HG02885 (cell line): ENCODE data around the gene FGGY.
"Not testable (repeated sequence)": the region's sequence is repeated elsewhere in the genome, so short reads cannot be mapped to it uniquely, and the experiment has no call there.

ENCODE experiments used
- ATAC-seq: cut with Tn5 transposase; IDR thresholded peaks from one replicate; pipeline ENCODE4 v1.9.1; 2021; ENCODE audit warnings: mild to moderate bottlenecking; ENCODE audit not compliant: unreplicated experiment, poor library complexity

Gene FGGY

DNA sequence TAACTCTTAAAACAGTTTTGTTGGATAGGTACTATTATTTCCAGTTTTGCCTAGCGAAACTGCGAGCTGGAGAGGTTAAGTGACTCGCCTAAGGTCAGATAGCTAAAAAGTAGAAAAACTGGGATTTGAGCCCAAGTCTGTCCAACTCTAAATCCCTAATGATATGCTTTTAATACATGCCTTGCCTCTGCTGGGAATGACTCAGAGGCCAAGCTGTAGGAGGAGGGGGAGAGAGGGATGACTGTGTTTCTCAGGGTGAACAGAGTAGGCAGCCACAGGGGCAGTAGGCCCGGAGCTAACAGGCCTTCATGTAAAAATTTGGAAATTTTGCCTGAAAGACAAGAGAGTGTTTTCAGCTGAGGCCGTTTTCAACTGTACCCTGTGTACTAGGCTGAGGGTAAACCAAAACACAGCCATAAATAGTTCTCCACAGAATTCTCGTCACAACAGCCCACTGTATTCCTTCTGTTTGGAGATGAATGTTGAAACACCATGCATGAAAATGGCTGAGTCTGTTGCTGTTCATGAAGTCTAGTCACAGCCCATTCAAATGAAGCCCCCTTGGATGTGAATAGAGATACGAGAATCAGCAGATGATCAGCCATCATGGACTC, 410.4 kb downstream of the FGGY start:
- ATAC-seq, result no peak

DNA sequence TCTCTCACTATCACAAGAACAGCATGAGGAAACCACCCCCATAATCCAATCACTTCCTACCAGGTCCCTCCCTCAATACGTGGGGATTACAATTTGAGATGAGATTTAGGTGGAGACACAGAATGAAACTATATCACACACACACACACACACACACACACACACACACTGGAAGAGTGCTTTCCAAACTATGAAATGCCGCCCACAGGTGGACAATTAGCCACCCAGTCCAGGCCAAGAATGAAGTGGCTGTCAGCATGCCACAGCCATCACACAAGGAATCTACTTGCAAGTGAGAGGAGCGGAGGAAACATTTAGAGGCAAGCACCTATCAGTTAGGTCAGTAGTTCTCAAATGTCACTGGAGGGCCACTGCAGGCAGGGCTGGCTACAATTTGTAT, 412.4 kb downstream of the FGGY start:
- no peak for ATAC-seq

DNA sequence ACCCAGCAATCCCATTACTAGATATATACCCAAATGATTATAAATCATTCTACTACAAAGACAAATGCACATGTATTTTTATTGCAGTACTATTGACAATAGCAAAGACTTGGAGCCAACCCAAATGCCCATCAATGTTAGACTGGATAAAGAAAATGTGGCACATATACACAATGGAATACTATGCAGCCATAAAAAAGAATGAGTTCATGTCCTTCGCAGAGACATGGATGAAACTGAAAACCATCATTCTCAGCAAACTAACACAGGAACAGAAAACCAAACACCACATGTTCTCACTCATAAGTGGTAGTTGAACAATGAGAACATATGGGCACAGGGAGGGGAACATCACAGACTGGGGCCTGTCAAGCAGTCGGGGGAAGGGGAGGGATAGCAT, 414.0 kb downstream of the FGGY start:
- not testable (repeated sequence) for ATAC-seq

DNA sequence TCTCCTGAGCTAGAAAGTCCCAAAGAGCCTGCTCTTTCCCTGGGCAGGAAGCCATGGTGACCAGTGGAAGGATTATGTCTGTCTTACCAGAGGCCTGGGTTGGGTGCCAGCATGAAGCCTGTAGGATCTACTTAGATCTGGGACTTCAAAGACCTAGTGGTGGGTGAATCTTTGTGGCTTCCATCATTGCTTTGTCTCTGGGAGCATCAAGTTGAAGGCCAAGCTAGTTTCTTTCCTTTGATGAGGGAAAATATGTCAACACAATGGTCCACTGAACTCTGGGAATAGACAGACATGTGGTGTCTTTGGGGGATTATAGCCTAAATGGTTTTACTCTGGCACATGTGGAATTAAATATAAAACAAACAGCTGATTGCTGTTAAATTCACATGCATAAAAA, 417.3 kb downstream of the FGGY start:
- no peak for ATAC-seq

DNA sequence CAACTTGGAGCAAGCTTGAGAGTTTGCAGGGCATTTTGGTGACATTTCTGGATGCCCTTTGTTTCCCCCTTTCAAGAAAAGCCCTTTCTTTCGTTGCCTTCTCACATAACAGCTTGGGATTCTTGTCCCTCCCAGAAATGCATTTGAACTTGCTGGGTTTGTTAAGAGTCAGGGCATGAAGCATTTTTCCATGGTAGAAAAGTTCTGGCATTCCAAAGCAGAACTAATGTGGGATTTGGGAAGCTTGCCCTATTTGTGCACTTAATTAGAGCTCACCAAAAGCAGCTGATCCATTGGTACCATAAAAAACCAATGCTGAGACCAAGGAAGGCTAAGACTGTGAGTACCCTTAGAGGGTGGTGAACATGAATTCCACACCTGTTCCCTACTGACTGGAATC, 418.1 kb downstream of the FGGY start:
- no peak for ATAC-seq

DNA sequence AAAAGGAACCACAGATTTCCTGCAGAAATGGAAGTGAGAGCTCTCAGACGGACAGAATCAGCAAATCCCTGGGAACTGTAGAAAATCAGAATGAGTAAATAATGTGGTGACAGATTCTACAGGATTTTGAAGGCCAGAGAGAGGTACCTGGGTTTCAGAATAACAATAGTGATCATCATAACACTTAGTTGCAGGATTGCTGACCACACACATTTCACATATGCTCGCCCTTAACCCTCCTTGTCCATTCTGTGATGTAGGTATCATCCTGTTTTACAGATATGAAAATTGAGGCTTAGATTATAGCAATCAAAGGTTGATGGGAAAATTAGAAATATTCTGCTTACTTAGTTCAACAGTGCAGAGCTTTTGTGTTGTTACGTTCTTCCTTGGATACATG, 419.9 kb downstream of the FGGY start:
- no peak for ATAC-seq

DNA sequence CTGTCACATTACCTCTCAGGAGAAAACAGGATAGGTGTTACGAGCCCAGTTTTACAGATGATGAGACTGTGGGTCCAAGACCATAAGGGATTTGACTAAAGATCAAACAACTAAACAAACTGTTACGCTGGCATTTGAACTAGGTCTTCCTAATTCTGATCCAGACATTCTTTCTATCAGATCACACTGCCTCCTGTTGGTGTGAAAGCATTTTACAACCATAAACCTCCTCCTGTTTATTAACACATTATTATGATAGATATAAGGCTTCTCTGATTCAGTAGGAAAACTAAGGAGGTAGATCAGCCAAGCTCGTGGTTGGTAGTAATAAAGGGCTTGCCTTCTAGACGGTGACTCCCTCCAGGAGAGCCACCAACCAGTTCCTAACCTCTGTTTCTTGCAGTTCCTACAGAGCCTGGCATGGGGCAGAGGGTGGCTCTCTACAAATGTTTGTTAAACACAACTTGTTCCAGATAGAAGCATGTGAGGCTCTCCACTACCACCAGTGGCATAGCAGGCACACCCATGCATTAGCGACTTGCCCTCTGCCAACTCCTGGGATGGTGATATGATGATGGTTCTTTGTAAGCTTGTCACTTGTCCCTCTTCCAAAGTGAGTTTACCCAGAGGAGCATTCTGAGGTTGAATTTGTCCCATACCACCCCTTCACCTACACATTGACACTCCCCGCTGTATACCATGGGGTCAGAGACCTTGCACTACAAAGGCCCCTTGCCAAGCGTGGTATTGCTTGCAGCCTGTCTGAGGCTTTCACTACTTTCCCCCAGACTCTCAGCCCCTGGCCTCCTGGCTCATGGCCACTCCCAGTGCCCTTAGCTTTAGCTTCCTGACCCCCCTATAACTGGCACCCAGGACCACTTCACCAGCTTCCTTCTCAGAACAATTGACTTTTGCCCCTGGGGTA, 421.4 kb downstream of the FGGY start:
- no peak for ATAC-seq

DNA sequence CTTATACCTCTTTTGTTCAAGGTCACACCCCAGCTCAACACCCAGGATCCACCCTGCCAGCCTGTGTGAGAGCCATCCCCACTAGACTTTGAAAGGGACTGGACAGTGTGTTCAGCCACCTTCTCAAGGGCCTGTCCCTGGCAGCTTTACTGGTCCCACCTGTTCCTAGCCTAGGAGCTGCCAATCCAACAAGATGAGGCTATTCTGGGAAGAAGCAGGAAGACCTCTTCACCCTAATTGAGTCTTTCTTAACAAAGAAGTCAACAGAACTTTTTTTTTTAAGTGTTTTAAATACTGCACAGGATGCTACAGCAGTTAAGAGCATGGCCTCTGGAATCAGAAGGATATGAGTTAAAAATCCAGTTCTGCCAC, 422.1 kb downstream of the FGGY start:
- ATAC-seq, result no peak

DNA sequence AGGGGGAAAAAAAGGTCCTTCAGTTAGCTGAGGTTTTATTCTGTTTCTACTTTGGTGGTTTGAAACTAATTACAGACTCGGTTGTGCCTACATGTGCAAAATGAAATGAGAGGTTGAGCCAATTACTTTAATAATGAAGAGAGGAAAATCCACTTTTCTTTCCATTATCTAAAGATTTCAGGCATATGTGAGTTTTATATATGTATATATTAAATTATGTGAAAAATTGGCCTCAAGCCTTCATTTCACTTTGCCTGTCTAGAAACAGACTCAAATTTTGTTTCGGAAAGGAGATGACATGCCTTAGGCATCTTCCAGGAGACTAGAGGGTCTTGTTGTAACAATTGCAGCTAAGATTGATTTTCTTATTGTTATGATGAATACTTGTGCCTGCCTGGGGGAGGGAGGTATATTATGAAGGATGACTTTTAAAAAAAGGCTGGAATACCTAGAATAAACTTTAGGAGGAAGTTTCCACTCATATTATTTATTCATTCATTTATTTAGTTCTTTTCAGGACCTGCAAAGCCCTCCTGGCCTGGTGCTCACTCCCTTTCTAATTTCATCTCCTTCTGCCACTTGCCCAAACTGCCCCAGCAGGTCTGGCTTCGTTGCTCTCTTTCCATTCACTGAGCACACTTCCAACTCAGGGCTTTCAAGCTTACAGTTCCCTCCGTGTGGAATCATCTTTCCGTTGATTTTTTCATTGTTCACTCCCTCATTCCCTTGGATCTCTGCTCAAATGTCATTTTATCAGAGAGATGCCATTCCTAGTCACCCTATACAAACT, 423.6 kb downstream of the FGGY start:
- no peak for ATAC-seq

DNA sequence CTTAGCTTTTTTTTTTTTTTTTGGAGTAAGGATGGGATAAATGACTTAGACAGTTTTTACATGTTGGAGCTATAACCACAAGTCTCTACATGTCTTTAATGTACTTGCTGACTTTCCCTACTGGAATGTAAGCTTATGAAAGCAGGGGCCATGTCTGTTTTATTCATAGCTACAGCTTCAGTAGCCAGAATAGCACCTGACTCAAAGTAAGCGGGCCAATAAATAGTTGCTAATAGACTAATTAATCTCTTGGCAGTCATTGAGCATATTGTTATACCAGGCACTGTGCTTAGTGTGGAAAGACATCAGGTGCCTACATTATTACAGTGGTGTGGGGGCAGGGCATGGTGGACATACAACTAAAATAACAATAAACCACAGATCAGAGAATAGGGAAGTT, 433.4 kb downstream of the FGGY start:
- ATAC-seq, result no peak

DNA sequence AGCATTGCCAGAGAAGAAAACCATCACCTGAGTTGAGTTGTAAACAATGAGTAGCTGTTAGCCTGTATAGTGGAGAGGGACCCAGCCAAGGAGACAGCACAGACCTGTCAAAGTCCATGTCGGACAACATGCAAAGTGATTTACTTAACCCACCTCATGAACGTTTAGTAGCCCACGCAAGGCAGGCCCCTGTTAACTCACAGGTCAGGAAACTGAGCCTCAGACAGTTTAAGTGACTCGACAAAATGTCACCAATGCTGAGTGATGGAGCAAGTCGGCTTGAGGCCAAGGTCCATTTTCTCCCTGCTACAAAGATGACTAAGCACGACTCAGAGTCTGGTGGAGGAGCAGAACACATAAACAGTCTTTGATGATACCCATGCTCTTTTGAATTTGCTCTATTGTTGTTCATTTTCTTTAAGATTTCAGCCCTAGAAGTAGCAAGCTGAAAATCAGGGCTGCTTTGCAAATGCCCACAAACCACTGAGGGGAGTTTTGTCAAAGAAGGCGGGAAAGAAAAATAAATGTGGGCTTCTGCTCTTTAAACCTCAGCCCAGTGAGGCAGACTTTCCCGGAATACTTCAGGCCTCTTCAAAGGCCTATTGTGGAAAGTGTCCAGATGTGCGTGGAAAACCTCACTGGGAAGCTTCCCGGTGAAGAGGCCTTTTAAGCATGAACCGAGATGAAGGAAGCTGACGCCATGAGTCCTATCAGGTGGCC, 434.0 kb downstream of the FGGY start:
- ATAC-seq, result no peak

DNA sequence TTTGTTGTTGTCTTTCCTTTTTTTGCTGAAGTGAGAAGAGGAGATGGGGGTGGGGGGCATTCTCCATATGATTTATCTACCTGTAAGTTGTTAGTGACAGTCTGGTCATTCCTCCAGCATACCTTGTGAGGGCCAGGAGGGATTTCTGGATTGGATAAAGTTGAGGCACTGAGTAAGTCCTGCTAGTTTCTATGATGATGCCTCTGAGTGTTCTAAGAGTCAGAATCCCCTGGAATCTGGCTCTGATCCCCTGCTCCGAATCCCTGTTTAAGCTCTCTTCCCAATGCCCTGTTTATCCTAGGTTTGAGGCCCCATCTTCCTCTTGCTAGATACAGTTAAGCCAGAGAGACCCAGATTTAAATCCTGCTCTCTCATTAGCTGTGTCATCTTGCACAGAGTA, 434.7 kb downstream of the FGGY start:
- ATAC-seq, result no peak

DNA sequence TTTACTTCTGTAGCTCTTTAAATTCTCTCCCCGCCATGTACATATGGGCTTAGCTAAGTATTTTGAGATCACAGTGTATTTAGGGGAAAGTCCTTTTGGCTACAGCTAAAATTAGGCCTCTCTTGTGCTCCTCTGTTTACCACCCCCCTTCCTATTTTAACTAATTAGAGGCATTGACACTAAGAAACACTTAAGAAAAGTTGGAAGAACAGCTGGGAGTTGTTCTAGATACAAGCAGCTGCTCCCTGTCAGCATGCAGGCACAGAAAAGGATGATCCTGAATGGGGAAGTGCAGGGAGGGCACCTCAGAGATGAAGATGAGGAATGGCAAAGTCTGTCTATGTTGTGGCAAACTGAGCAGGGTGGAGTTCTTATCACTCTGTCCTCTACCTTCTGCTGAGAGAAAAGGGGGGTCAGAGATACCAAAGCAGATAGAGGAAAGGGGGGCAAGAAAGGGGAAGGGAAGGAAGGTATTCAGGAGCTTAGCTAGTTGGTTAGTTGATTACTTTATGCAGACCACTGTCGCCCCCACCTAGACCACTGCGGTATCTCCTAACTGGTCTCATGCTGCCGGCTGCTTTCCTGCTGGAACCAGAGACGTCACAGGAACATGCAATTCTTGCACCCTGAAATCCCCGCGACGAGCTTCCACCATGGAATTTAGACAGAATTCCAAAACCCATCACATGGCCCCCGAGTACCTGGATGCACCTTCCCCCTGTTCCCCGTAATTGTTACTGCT, 435.5 kb downstream of the FGGY start:
- ATAC-seq, result no peak

DNA sequence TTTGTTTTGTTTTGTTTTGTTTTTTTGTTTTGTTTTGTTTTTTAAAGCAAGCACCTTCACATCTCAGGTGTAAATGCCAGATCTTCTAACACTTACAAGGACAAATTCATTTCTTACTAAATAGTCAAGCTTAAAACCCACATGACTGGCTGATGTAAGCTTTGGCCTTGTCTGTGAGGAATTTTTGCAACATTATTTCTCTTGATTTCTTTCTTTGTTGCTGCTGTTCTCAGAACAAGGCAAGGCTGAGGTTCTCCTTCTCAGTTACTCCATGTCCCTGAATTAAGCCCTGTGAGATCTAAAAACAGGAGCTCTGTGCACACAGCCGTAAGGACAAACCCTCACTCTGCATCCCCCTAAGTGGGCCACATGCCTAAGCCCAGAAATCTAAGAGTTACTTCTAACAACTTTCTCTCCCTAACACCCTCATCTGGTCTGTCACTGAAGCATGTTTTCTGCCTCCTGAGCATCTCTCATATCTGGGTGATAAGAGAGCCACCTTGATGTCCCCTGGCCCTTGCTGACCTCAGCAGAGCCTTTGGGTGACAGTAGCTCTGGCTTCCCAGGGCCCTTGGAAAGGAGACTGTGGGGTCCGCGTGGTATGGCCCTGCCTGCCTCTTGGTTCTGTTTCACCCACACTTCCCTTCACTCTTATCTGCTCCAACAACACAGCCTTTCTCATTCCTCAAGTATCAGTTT, 436.7 kb downstream of the FGGY start:
- ATAC-seq, result no peak

DNA sequence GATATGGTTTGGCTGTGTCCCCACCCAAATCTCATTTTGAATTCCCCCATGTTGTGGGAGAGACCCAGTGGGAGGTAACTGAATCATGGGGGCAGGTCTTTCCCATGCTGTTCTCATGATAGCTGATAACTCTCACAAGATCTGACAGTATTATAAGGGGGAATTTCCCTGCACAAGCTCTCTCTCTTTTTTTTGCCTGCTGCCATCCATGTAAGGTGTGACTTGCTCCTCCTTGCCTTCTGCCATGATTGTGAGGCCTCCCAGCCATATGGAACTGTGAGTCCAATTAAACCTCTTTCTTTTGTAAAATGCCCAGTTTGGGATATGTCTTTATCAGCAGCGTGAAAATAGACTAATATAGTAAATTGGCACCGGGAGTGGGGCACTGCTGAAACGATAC, 439.0 kb downstream of the FGGY start:
- not testable (repeated sequence) for ATAC-seq

DNA sequence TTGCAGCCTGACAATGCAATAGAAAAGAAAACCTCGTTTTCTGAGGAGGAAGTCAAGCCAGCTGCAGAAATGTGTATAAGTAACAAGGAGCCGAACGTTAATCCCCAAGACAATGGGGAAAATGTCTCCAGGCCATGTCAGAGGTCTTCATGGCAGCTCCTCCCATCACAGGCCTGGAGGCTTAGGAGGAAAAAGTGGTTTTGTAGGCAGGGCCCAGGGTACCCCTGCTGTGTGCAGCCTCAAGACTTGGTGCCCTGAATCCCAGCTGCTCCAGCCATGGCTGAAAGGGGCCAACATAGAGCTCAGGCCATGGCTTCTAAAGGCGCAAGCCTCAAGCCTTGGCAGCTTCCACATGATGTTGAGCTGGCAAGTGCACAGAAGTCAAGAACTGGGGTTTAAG, 439.9 kb downstream of the FGGY start:
- ATAC-seq, result no peak

DNA sequence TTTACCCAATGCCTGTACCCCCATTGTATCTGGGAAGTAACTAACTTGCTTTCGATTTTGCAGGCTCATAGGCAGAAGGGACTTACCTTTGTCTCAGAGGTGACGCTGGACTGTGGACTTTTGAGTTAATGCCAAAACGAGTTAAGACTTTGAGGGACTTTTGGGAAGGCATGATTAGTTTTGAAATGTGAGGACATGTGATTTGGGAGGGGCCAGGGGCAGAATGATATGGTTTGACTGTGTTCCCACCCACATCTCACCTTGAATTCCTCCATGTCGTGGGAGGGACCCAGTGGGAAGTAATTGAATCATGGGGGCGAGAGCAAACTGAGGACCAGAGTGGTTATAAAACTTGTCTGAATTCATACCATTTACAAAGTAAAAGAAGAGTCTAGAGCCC, 440.7 kb downstream of the FGGY start:
- ATAC-seq, result no peak

DNA sequence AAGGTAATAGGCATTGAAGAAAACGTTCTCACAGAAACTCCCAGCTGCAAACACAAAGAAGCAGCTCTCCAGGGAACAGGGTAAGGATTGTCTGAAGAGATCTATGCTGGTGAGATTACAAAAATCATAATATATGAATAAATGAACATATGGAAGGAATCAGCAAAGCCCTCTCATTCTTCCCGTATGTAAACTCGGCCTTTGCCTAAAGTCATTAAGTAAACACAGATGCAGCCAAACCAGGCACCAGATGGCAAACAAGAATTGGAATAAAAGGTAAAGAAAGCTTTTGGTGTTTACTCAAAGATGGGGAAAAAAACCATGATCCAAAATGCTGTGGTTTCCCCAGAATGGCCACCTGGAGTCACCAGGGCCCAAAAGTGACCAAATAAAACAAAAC, 441.3 kb downstream of the FGGY start:
- no peak for ATAC-seq

DNA sequence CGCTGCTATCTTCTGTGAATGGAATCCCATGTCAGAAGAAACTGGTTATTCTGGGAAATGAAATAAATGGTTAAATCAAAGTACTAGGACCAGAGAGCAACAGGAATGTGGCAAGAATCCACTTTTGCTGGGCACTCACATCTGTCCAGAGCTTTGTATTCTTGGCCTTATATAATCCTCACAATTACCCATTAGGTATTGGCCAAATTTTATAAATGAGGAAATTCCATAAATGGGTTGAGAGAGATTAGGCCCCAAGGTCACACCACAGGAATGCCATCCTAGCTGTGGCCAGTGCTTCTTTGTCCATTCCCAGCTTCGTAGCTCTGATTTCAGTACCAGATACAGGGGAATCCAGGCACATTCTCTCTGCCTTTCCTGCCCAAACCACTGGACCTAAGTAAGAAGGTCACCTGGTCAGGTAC, 441.7 kb downstream of the FGGY start:
- no peak for ATAC-seq
